GM18868 (cell line): Measurements from ENCODE around the gene STYX.
A peak's percentile ranks its signal among the peaks of the same experiment; 100 is the strongest.

Experiments
- ATAC-seq: cut with Tn5 transposase; IDR thresholded peaks from one replicate; pipeline ENCODE4 v1.9.1; 2021; ENCODE audit warnings: mild to moderate bottlenecking, moderate library complexity; ENCODE audit not compliant: unreplicated experiment

Gene STYX

GRCh38 chr14:52789118-52789517 lies 59.2 kb downstream of the STYX start:
- no peak for ATAC-seq

- ATAC-seq, result no peak
These were observed 60.2 kb downstream of the STYX start for GRCh38 chr14:52790011-52790755.

- ATAC-seq, result no peak
These were observed 60.8 kb downstream of the STYX start for GRCh38 chr14:52790756-52791222.

GRCh38 chr14:52791223-52792096 lies 61.5 kb downstream of the STYX start, which contains the start of gene GNPNAT1:
Gene GNPNAT1 (minus strand): TSS chr14:52791607. CDS start chr14:52784650, 6,957 bp downstream.
- peak; percentile 92 for ATAC-seq

- no peak for ATAC-seq
These were observed 62.1 kb downstream of the STYX start for GRCh38 chr14:52792097-52792415.

- ATAC-seq, result no peak
These were observed 63.1 kb downstream of the STYX start for GRCh38 chr14:52793061-52793460.

GRCh38 chr14:52797653-52798052 lies 67.7 kb downstream of the STYX start:
- ATAC-seq, result no peak

- ATAC-seq, result no peak
These were observed 68.9 kb downstream of the STYX start for GRCh38 chr14:52798826-52799225.

- no peak for ATAC-seq
These were observed 71.2 kb downstream of the STYX start for GRCh38 chr14:52801014-52801712.

- no peak for ATAC-seq
These were observed 72.6 kb downstream of the STYX start for GRCh38 chr14:52802597-52802996.

- no peak for ATAC-seq
These were observed 76.1 kb downstream of the STYX start for GRCh38 chr14:52806115-52806514.

- ATAC-seq, result no peak
These were observed 78.1 kb downstream of the STYX start for GRCh38 chr14:52808101-52808500.

- no peak for ATAC-seq
These were observed 91.9 kb downstream of the STYX start for GRCh38 chr14:52821805-52822250.

- ATAC-seq, result no peak
These were observed 94.5 kb downstream of the STYX start for GRCh38 chr14:52824462-52824861.
